VCaP (cell line): ENCODE data around the gene SUPT5H.

ENCODE experiments used
- H3K27ac ChIP-seq: fragments of 450-650 bp; 2 replicates; pipeline ENCODE4 v1.5.1; 2017
- CTCF ChIP-seq: fragments of 450-650 bp; conservative IDR thresholded peaks from 2 replicates; pipeline ENCODE4 v1.5.1; 2017; ENCODE audit warnings: mild to moderate bottlenecking, moderate library complexity

The SUPT5H gene

GRCh38 chr19:39483141-39483540 is 37.8 kb downstream of the SUPT5H start:
- no peak for TF ChIP-seq CTCF
- no peak overlapping the region for H3K27ac ChIP-seq

- no peak for TF ChIP-seq CTCF
- H3K27ac ChIP-seq, result no peak overlapping the region
Measured at GRCh38 chr19:39489756-39490155, 44.4 kb downstream of the SUPT5H start.

- H3K27ac ChIP-seq, result no peak overlapping the region
- TF ChIP-seq CTCF, result no peak
Measured at GRCh38 chr19:39492225-39492624, 46.8 kb downstream of the SUPT5H start.

- H3K27ac ChIP-seq, result no peak overlapping the region
- no peak for TF ChIP-seq CTCF
Measured at GRCh38 chr19:39492788-39493187, 47.4 kb downstream of the SUPT5H start.

GRCh38 chr19:39494661-39495060 is 49.3 kb downstream of the SUPT5H start:
- H3K27ac ChIP-seq, result no peak overlapping the region
- TF ChIP-seq CTCF, result no peak

GRCh38 chr19:39496063-39496462 is 50.7 kb downstream of the SUPT5H start:
- H3K27ac ChIP-seq, result no peak overlapping the region
- TF ChIP-seq CTCF, result no peak

GRCh38 chr19:39497701-39497995 is 52.3 kb downstream of the SUPT5H start:
- TF ChIP-seq CTCF, result no peak
- H3K27ac ChIP-seq, result peak overlapping the region; percentile 24
